Ectodermal cell (in vitro differentiated cells): ENCODE results near the gene XXYLT1.

Experiments used
- H3K27ac ChIP-seq: 2 replicates; pipeline ENCODE4 v1.7.0; 2013; ENCODE audit warnings: mild to moderate bottlenecking, low read depth, low read length; ENCODE audit not compliant: insufficient read depth, poor library complexity, severe bottlenecking
- H3K27me3 ChIP-seq: 2 replicates; pipeline ENCODE4 v1.7.0; 2013; ENCODE audit warnings: mild to moderate bottlenecking, low read length; ENCODE audit not compliant: insufficient read depth, control insufficient read depth, poor library complexity, severe bottlenecking
- H3K36me3 ChIP-seq: one replicate; pipeline ENCODE4 v1.7.0; 2013; ENCODE audit warnings: low read length; ENCODE audit not compliant: control insufficient read depth, insufficient read depth
- H3K4me1 ChIP-seq: one replicate; pipeline ENCODE4 v1.7.0; 2013; ENCODE audit warnings: low read length; ENCODE audit not compliant: control insufficient read depth, insufficient read depth
- H3K4me3 ChIP-seq: 2 replicates; pipeline ENCODE4 v1.7.0; 2013; ENCODE audit warnings: low read depth, low read length, control low read depth; ENCODE audit not compliant: insufficient read depth
- H3K9me3 ChIP-seq: 2 replicates; pipeline ENCODE4 v1.7.0; 2013; ENCODE audit warnings: mild to moderate bottlenecking, low read length, moderate library complexity; ENCODE audit not compliant: control insufficient read depth
- WGBS, 2 experiments: methylation state at CpG; one replicate each; pipeline ENCODE4 v1.1.7; 2013; ENCODE audit warnings: missing lambda C conversion rate in 2 of 2; 5-methylcytosine and 5-hydroxymethylcytosine counted together

Gene XXYLT1

GRCh38 chr3:195286115-195286872 lies 15.3 kb upstream of the XXYLT1 start:
- H3K27me3 ChIP-seq = no peaks in the 10 kb centered on the region
- H3K27ac ChIP-seq = no peak overlapping the region
- no peak overlapping the region for H3K4me3 ChIP-seq
- 65 to 70% methylated on average over 4 of the region's 4 CpGs for WGBS, 2 experiments
- H3K36me3 ChIP-seq = no peaks in the 10 kb centered on the region
- H3K4me1 ChIP-seq = no peaks in the 10 kb centered on the region
- no peaks in the 10 kb centered on the region for H3K9me3 ChIP-seq

- no peak overlapping the region for H3K4me3 ChIP-seq
- H3K4me1 ChIP-seq = no peaks in the 10 kb centered on the region
- no peaks in the 10 kb centered on the region for H3K36me3 ChIP-seq
- H3K27me3 ChIP-seq = no peaks in the 10 kb centered on the region
- WGBS, 2 experiments = 92 to 94% methylated on average over 2 to 3 of the region's 3 CpGs
- no peak overlapping the region for H3K27ac ChIP-seq
- no peaks in the 10 kb centered on the region for H3K9me3 ChIP-seq
Observed at GRCh38 chr3:195285372-195285771, 14.4 kb upstream of the XXYLT1 start.

GRCh38 chr3:195284842-195285241 lies 13.9 kb upstream of the XXYLT1 start:
- WGBS, 2 experiments = 94 to 99% methylated on average over 3 of the region's 3 CpGs
- Histone ChIP-seq H3K36me3 (no peaks in the 10 kb centered on the region), H3K27ac (no peak overlapping the region), H3K4me3 (no peak overlapping the region), H3K9me3 (no peaks in the 10 kb centered on the region), H3K4me1 (no peaks in the 10 kb centered on the region), H3K27me3 (no peaks in the 10 kb centered on the region)

GRCh38 chr3:195282961-195283360 lies 12.0 kb upstream of the XXYLT1 start:
- no peaks in the 10 kb centered on the region for H3K36me3 ChIP-seq
- no peak overlapping the region for H3K27ac ChIP-seq
- H3K4me3 ChIP-seq = no peak overlapping the region
- 94% methylated on average over 8 of the region's 8 CpGs for WGBS, 2 experiments
- no peaks in the 10 kb centered on the region for H3K27me3 ChIP-seq
- H3K4me1 ChIP-seq = no peaks in the 10 kb centered on the region
- no peaks in the 10 kb centered on the region for H3K9me3 ChIP-seq

DNA sequence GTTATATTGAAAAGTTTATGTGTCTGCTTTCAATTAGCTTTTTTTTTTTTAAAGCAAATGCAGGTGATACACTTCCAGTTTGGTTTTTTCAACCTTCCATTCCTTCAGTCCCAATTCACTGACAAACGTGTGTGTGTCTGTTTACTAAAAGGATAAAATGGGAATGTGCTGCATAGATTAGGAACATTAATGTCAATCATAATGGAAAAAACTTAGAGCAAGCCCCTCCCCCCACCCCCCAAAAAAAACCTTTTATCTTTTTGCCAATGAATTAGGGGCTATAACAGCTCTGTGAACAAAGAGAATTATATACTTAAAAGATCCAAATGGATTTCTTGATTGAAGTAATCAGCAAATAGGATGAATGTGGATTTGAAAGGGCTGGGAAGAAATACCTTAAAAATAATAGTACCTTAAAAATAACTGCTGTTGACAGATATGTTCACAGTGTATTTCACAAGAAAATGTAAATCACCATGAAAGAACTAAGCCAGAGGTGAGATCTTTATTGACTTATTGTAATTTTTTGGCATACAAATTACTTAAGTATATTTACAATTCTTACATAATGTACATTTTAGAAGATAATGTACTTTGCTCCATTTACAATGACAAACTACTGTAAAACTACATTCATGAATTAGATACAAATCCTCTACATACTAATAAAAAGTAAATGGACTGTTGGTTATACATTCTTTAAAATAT lies 3.5 kb upstream of the XXYLT1 start:
- Histone ChIP-seq H3K4me3 (no peak overlapping the region), H3K27me3 (no peaks in the 10 kb centered on the region), H3K9me3 (no peaks in the 10 kb centered on the region), H3K27ac (no peak overlapping the region), H3K4me1 (peaks cover 6% of the 10 kb centered on the region), H3K36me3 (no peaks in the 10 kb centered on the region)
- WGBS, 2 experiments = no CpG with 5 or more reads among the region's 1 CpG

- 2 to 4% methylated on average over 30 of the region's 30 CpGs for WGBS, 2 experiments
- no peaks in the 10 kb centered on the region for H3K27me3 ChIP-seq
Observed at GRCh38 chr3:195271410-195272243, 668 bp upstream of the XXYLT1 start.

DNA sequence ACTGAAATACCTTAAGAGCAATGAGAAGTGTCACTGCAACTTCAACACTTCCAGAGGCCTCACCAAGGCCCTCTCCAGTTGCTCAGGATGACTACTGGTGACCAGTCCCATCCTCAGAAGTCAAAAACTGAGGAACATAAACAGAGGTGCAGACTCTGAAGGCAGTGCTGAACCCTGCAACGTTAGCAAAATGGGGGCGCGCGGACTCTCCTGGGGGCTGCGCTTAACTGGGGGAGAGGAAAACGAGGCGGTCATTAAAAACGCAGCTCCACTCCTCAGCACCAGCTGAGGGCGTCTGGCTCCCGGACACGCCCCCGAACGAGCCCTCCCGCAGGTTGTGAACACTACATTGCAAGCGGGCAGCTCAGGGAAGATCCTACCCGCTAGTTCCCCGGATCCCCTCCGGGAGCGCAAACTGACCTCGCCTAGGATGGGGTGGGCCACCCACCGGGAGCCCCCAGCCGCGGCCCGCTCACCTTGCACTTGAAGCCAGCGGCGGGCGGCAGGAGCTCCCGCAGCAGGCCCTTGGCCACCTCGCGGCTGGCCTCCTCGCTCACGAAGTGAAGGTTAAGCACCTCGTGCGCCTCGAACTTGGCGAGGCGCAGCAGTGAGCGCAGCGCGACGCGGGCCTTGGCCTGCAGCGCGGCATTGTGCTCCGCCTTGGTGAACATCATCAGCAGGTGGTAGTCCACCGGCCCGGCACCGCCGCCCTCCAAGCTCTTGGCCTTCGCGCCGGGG lies 711 bp downstream of the XXYLT1 start:
- H3K36me3 ChIP-seq = no peaks in the 10 kb centered on the region
- no peaks in the 10 kb centered on the region for H3K27me3 ChIP-seq
- 0 to 1% methylated on average over 52 of the region's 52 CpGs for WGBS, 2 experiments
- peak overlapping the region; percentile 84 for H3K4me3 ChIP-seq
- H3K27ac ChIP-seq = peak overlapping the region; percentile 82
- H3K4me1 ChIP-seq = peaks cover 6% of the 10 kb centered on the region
- H3K9me3 ChIP-seq = no peaks in the 10 kb centered on the region

More at GRCh38 chr3:195271410-195272243, 668 bp upstream of the XXYLT1 start:
- Histone ChIP-seq H3K36me3 (no peaks in the 10 kb centered on the region), H3K9me3 (no peaks in the 10 kb centered on the region), H3K27ac (peak overlapping the region; percentile 70), H3K4me1 (peaks cover 6% of the 10 kb centered on the region), H3K4me3 (peak overlapping the region; percentile 84)

GRCh38 chr3:195269375-195270078 lies 1.4 kb downstream of the XXYLT1 start:
- H3K27me3 ChIP-seq = no peaks in the 10 kb centered on the region
- H3K4me3 ChIP-seq = peak overlapping the region; percentile 84
- peaks cover 6% of the 10 kb centered on the region for H3K4me1 ChIP-seq
- no peaks in the 10 kb centered on the region for H3K36me3 ChIP-seq
- no peaks in the 10 kb centered on the region for H3K9me3 ChIP-seq
- no peak overlapping the region for H3K27ac ChIP-seq
- WGBS, 2 experiments = 84 to 88% methylated on average over 5 of the region's 5 CpGs

- WGBS, 2 experiments = 94 to 95% methylated on average over 11 of the region's 11 CpGs
- H3K36me3 ChIP-seq = no peaks in the 10 kb centered on the region
- no peak overlapping the region for H3K4me3 ChIP-seq
- no peaks in the 10 kb centered on the region for H3K9me3 ChIP-seq
- no peak overlapping the region for H3K27ac ChIP-seq
- peaks cover 6% of the 10 kb centered on the region for H3K4me1 ChIP-seq
- H3K27me3 ChIP-seq = no peaks in the 10 kb centered on the region
Observed at GRCh38 chr3:195268576-195269309, 2.2 kb downstream of the XXYLT1 start.
